Left renal cortex interstitium (tissue), 4 donors: ENCODE results near the gene OR9Q1. TPM values are rescaled to one million over a fixed set of nuclear protein-coding genes. Genes with fewer than 3 reads are reported as not detected.

Experiments
- DNase-seq, 4 donors: peaks; one replicate each; pipeline ENCODE4 v3.0.0-alpha.2; 2013; ENCODE audit warnings: low read depth in 4 of 4, low spot score in 2 of 4, missing footprints in 1 of 4
- polyA plus RNA-seq, 4 donors: library from polyadenylated mRNA; unstranded; fragments of 120-200 nt; gene quantifications; one replicate each; pipeline ENCODE4 v1.2.1, GENCODE V29; 2013; ENCODE audit not compliant: insufficient read length in 4 of 4

Gene OR9Q1
- polyA plus RNA-seq, 4 donors = not detected

GRCh38 chr11:58028687-58029411, 5.2 kb downstream of the OR9Q1 start:
- DNase-seq = no peak

GRCh38 chr11:58030653-58031052, 7.0 kb downstream of the OR9Q1 start, which contains the start of gene OR6Q1:
Gene OR6Q1 (plus strand): TSS chr11:58030953. CDS start chr11:58030953, 0 bp downstream.
- DNase-seq = no peak

- no peak for DNase-seq
Observed at GRCh38 chr11:58034471-58034870, 10.8 kb downstream of the OR9Q1 start.

GRCh38 chr11:58039589-58039988, 15.9 kb downstream of the OR9Q1 start:
- no peak for DNase-seq

- no peak for DNase-seq
Observed at GRCh38 chr11:58043379-58043778, 19.7 kb downstream of the OR9Q1 start.

GRCh38 chr11:58046231-58046630, 22.6 kb downstream of the OR9Q1 start:
- DNase-seq = no peak

- no peak for DNase-seq
Observed at GRCh38 chr11:58047818-58048217, 24.1 kb downstream of the OR9Q1 start.

GRCh38 chr11:58055806-58056401, 32.2 kb downstream of the OR9Q1 start:
- no peak for DNase-seq

GRCh38 chr11:58057481-58057880, 33.8 kb downstream of the OR9Q1 start:
- no peak for DNase-seq

GRCh38 chr11:58058276-58059006, 34.8 kb downstream of the OR9Q1 start:
- no peak for DNase-seq

GRCh38 chr11:58059007-58059350, 35.3 kb downstream of the OR9Q1 start:
- DNase-seq = no peak

GRCh38 chr11:58060535-58060934, 36.9 kb downstream of the OR9Q1 start:
- no peak for DNase-seq

GRCh38 chr11:58060939-58061672, 37.4 kb downstream of the OR9Q1 start:
- DNase-seq = no peak

GRCh38 chr11:58061813-58062212, 38.1 kb downstream of the OR9Q1 start:
- DNase-seq = no peak

- DNase-seq = no peak
Observed at GRCh38 chr11:58067685-58068084, 44.0 kb downstream of the OR9Q1 start.

GRCh38 chr11:58068655-58069054, 45.0 kb downstream of the OR9Q1 start:
- no peak for DNase-seq

- no peak for DNase-seq
Observed at GRCh38 chr11:58070585-58070984, 46.9 kb downstream of the OR9Q1 start.

GRCh38 chr11:58075781-58076180, 52.1 kb downstream of the OR9Q1 start:
- no peak for DNase-seq

- no peak for DNase-seq
Observed at GRCh38 chr11:58086528-58086927, 62.8 kb downstream of the OR9Q1 start.

GRCh38 chr11:58097437-58097836, 73.8 kb downstream of the OR9Q1 start:
- no peak for DNase-seq

GRCh38 chr11:58121096-58121495, 97.4 kb downstream of the OR9Q1 start:
- no peak for DNase-seq
